GM21619 (cell line): Measurements from ENCODE around the gene GRK4.
A peak's percentile ranks its signal among the peaks of the same experiment; 100 is the strongest.

Experiments used
- ATAC-seq: cut with Tn5 transposase; IDR thresholded peaks from one replicate; pipeline ENCODE4 v1.9.1; 2021; ENCODE audit not compliant: unreplicated experiment

GRK4 gene

DNA sequence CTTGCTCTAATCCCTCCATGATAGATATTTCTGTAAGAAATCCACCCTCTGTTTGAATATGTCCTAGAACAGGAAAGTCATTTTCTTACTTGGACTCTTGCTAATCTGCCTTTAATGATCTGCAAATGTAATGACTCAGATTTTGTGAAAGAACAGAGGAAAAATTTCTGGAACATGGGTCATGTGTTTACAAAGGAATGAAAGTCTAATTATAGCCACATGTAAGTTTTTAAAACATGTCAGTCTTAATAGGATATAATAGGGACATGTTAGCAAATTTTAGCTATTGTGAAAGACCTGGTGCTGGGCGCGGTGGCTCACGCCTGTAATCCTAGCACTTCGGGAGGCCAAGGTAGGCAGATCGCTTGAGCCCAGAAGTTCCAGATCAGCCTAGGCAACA lies 47.6 kb downstream of the GRK4 start:
- no peak for ATAC-seq

DNA sequence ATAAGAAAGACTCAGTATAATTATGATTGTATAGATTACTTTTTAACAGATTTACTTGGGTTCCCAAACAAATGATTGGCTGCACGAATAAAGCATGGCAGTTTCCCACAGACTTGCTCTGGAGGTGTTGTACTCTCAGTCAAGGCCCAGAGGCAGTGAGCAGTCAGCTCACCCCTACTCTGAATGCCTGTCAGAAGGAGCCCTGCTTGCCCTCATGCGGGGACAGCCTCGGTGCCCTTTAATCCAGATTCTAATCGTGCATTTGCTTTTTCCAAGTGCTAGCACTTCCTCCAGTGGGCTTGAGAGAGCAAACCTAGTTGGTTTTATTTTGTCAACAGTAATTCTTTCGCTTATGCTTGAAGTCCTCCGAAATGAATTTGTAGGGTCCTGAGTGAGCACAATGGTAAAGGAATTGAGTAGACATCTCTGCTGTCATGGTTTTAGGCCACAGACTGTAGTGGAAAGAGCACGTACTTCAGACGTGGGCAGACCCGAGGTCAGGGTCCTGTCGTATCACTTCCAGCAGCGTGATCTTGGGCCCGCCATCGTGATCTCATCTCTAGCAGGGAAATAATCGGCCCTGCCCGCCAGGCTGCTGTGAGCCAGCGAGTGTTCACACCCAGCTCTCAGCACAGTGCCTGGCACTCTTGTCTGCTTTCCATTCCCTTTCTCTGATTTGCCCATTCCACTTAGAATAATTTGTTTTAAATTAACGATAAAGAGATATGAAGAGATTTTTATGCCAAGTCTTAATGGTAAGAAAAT lies 48.3 kb downstream of the GRK4 start:
- ATAC-seq = no peak

- no peak for ATAC-seq
Observed at GRCh38 chr4:3013323-3013722, 50.0 kb downstream of the GRK4 start.

DNA sequence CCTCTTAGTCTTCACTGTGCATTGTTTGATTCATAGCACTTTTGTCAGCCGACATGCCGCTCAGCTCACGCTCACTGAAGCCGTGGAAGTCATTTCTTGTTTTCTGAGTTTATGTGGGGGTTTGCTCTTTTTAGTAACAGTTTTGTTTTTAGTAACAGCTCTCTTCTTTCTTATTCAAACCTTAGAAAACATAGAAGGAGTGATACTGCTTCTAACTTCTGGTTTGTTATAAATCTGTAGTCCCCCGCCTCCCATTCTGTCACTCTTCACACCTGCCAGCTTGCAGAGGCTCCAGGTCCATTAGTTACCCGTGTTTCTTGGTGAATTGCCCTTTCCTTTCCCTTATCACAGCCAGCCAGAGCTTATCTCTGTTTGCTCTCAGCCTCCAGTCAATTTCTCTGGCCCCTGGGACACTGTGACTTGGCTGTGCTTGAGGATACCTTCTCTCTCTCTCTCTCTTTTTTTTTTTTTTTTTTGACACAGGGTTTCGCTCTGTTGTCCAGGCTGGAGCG lies 50.5 kb downstream of the GRK4 start:
- ATAC-seq = peak; percentile 71

DNA sequence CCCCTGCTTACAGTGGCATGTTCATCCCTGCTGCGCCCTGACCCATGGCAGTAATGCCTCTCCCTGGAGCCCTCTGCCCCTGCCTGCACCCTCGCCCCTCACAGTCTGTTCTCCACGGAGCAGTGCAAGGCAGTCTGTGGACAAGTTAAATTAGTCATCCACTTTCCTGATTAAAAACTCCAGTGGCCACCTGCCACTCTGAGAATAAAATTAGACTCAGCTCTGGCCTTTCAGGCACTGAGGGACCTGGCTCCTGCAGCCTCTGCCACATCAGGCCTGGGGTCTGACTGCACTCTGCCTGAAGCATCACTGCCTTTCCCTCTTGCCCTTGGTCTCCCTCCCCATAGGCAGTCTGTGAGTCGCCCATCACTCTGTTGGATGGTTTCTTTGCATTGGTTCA lies 53.6 kb downstream of the GRK4 start:
- no peak for ATAC-seq

DNA sequence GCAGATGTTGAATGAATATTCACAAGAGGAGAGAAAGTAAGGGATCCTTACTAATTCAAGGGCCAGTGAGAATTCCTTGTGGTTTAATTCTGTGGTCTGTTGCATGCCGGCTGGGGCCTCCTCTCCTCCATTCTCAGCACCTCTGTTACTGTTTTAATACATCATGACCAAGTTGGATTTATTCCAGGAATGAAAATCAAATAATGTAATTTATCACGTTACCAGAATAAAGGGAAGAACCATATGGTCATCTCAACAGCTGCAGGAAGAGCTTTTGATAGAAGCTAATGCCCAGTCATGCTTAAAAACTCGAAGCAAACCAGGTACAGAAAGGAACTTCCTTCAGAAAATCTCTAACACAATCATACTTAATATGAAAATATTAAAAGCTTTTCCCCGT lies 54.1 kb downstream of the GRK4 start:
- no peak for ATAC-seq

DNA sequence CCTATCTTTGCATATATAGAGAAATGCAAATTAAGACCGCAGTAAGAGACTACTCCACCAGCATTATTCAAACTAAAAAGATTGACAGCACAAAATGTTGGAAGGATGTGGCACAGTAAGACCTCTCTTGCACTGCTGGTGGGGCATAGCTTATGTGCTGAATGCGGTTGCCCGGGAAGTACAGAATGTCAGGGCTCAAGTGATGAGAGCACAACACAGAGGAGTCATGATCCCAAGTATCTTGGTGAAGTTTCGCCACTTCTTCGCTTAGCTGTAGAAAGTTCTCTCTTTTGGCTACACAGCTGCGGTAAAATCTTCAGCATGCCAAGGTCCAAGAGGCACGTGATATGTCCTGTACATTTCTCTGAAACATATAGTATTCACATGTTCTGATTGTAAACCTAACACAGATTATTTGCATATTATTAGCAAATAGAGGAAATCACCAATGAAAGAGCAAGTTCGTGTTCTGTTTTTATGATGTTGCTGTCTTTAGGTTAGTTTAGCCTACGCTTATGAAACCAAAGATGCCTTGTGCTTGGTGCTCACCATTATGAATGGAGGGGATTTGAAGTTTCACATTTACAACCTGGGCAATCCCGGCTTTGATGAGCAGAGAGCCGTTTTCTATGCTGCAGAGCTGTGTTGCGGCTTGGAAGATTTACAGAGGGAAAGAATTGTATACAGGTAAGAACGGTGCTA lies 55.9 kb downstream of the GRK4 start:
- ATAC-seq = no peak

- no peak for ATAC-seq
Observed at GRCh38 chr4:3021127-3021526, 57.8 kb downstream of the GRK4 start.

DNA sequence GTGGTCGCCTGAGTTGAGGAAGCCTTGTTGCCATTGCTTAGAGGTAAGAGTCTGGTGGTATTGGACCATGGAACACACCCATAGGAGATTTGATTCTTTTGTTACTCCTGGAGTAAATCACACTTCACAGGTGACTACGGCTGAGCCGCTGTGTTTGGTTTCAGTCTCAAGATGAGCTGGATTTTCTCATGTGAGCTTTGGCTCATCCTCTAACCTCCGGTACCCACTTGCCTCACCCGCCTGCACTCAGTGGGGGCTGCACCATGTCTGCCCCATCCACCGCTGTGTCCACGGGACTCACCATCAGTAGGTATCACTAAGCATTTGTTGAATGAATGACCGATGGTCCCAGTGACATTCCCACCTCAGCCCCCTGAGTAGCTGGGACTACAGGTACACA lies 58.3 kb downstream of the GRK4 start:
- no peak for ATAC-seq

- ATAC-seq = no peak
Observed at GRCh38 chr4:3022112-3022511, 58.7 kb downstream of the GRK4 start.

GRCh38 chr4:3022651-3023050 lies 59.3 kb downstream of the GRK4 start:
- no peak for ATAC-seq

- ATAC-seq = no peak
Observed at GRCh38 chr4:3025881-3026280, 62.5 kb downstream of the GRK4 start.

- no peak for ATAC-seq
Observed at GRCh38 chr4:3026540-3026939, 63.2 kb downstream of the GRK4 start.

GRCh38 chr4:3029464-3029863 lies 66.1 kb downstream of the GRK4 start:
- no peak for ATAC-seq

- ATAC-seq = no peak
Observed at GRCh38 chr4:3030566-3031356, 67.4 kb downstream of the GRK4 start.

- ATAC-seq = no peak
Observed at GRCh38 chr4:3031357-3032082, 68.1 kb downstream of the GRK4 start.

- no peak for ATAC-seq
Observed at GRCh38 chr4:3034231-3034630, 70.9 kb downstream of the GRK4 start.

GRCh38 chr4:3035249-3035648 lies 71.9 kb downstream of the GRK4 start:
- no peak for ATAC-seq

- no peak for ATAC-seq
Observed at GRCh38 chr4:3035674-3036073, 72.3 kb downstream of the GRK4 start.

DNA sequence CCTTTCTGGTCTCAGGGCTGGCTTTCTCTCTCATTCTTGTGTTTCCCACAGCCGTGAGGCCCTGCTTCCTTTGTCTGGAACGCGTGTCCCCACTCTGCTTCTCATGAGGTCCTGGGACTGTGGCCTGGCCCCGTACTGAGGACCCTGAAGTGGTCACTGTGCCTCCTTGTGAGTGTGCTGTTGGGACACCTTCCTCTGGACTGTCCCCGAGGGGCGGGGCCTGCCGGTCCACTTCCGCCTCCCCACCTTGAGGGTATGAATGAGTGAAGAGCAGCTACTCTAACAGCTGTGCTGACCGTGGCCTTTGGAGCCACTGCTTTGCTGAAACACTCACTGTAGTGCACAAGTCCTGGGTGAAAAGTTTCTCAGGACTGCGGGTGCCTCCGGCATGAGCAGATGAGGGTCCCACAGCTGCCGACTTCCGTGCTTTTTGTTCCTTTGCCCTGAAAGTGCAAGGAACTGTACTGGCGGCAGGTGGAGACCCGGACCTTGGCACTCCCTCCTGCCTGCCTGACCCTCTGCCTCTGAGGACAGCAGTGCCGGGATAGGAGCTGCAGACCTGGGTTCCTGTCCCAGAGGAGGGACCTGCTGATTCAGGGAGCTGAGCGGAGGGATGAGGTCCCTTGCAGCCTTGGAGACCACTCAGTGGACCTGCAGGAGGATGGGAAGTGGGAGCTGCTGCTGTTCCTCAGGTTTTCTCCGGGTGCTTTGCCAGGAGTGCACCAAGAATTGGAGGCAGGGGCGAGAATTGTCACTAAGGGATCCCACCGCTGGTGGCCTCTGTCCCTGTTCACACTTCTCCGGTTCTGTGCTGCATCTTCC lies 73.0 kb downstream of the GRK4 start:
- ATAC-seq = no peak
